Activated CD4-positive, alpha-beta T cell treated with anti-CD3 and anti-CD28 coated beads, Interleukin-2, Interleukin-4, amounts not matched to agents 100 ng/mL and 50 ng/mL, durations not matched to agents 16 hours and 8 hours (primary cell): ENCODE data around the gene PCDH9.

ENCODE experiments used
- DNase-seq: peaks from one replicate; pipeline ENCODE4 v3.0.0-alpha.2; 2020; ENCODE audit warnings: low spot score

Gene PCDH9

DNA sequence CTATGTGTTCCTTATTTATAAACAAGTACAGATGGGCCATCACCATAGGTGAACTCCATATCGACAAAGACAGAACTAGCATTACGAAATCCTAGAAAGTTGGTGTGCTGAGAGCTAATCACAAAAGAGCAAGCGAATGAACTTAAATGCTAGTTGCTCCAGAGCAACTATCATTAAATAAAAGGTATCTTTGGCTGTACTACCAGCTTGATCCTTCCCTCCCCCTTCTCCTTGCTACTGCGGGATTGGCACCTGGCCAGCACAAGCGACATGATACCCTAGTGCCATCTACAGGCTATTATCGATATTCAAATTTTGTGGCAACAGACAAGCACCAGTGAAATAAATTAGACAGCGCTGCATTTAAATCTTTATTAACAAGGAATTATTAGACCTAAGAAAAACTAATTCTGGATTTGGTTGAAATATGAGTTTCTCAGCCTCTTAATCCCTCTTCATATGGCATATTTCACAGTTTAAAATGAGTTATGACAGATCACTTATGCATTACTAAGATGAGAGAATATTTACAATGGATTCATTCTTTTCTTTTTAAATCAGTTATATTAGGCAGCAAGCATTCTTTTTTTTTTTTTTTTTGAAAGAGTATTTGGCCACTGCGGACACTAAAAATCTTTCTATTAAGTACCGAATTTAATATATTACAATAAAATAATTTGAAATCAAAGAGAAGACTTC lies 5.8 kb downstream of the PCDH9 start:
- peak; percentile 55 for DNase-seq

DNA sequence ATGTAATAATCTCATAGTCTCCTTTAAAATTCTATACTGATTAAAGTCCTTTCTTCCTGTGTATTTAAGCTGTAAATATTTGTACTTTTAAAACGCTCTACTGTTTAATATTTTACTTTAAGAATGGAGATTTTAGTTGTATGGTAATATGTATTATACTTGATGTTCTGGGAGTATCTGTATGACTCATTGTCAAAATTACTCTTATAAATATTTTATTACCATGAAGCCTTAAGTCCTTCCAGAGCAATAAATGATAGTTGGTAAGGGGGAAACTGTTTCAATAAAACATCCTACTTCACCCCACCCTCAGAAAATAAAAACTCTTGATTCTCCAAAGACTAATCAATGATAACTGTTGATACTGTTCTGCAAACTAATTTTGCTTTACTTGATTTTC lies 6.4 kb downstream of the PCDH9 start:
- no peak for DNase-seq

DNA sequence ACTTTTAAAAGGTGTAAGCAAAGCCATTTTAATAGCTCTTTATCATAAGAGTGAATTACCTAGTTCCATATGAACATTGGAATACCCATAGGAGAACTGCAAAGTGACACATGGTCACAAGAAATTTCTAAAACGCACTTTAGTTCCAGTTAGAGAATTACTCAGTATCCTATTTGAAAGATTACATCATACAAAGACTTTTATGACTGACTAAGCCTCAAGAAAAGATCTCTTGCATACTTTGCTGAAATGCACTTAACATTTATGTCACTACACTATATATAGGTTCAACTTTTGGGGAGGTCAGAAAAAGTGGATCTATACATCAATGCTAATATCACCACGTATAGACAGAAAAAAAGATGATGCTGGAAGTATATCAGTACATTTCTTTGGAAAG lies 7.1 kb downstream of the PCDH9 start:
- no peak for DNase-seq

DNA sequence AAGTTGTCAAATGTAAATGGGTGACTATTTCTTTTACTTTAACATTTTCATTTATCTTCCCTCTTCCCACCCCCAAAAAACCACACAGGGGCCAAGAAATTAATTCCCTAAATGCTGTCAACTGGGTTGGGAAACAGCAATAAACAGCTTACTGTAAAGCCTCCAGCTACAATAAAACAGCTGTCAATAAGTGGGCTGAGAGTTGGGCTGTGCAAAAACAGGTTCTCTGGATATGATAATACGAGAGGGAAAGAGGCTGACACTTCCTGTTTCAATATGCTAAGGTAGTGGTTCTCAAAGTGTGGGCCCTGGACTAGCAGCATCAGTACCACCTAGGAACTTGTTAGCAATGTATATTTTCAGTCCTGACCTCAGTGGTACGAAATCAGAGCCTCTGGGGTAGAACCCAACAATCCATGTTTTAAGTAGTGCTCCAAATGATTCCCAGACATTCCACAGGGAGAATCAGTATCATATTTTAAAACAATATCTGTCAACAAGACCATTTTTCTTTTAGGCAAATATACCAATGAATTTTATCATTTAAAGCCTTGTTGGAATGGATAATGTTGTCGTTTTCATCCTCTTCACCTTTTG lies 8.4 kb downstream of the PCDH9 start:
- no peak for DNase-seq

DNA sequence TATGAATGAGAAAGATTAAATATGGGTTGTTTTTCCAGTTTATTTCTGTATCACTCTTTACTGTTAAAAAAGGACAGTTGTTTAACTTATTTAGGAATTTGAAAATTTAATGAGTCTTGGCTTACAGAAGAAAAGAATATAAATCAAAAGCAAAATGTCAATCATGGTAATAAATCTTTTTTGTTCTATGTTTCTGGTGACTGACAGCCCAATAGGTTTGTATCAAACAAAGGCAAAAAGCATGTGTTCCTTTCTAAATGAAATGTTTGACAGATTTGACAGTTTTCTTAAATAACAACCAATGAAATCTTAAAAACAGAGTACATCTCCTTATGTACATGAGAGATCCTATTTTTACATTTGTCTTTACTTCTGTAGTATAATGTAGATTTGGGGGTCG lies 11.0 kb downstream of the PCDH9 start:
- DNase-seq, result no peak

DNA sequence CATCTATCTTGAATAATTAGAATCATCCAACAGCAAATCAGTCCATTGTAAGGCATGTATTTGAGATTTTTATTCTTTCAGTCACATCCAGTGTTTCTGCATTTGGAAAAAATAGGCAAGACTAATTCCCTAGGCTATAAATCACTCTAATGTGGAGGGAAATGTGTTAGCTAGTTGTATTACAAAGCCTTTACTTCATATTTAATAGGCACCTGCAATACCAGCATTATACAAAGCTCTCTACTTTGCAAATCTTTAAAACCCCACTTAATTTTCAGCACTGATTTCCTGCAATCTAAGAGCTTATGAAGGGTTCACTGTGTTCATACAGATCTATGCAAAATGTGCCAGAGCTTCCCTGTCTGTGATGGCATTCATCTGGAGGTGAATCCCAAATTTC lies 12.3 kb downstream of the PCDH9 start:
- DNase-seq, result no peak

DNA sequence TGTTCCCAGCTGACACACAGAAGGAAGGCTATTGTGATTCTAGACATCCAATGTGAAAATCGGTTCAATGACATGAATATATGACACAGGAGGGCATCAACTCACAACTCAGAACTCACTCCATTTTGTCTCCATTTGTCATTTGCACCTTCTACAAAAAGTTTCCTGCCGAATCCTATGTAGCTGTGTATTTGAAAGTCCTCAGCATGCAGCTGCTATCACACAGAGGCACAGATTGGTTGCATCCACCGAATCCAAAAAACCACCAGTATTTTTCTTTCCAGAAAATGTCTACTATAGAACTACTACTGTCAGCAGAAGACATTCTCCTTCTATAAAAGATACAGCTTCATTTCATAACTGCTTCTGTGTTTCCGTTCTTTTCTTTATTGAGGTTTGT lies 13.3 kb downstream of the PCDH9 start:
- DNase-seq, result no peak

DNA sequence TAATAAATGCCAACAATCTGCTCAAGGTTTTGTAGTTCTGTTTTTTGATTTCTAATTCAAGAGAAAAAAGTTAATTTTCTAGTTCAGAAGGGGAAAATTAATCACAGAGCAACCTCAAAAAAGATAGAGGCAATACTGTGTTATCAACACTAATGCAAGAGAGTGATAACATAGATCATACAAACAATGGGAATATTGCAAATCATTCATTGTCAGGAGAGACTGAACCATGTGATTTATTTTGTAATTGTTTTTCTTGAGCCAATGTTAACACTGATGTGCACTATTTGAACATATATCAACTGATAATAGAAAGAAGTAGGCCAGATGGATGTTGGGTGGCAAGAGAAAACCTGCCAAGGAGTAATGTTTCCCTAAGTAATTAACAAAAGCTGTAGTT lies 19.9 kb downstream of the PCDH9 start:
- DNase-seq, result no peak

DNA sequence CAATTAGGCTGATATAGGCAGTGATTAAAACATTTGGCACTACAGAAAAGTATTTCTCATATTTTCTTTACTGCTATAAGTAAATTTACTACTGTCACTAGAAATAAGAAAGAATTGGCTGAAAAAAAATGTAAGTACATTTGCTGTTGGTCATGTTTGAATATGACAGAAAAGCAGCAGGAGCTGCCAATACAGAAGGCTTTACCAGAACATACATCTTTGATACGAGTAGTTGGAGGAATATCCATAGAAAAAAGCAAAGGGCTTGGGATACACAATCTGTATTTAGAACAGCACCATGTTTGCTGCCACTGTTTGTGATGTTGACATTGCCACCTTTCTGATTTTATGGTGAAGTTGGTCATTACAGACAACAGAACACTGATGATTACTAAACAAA lies 21.6 kb downstream of the PCDH9 start:
- DNase-seq, result no peak

DNA sequence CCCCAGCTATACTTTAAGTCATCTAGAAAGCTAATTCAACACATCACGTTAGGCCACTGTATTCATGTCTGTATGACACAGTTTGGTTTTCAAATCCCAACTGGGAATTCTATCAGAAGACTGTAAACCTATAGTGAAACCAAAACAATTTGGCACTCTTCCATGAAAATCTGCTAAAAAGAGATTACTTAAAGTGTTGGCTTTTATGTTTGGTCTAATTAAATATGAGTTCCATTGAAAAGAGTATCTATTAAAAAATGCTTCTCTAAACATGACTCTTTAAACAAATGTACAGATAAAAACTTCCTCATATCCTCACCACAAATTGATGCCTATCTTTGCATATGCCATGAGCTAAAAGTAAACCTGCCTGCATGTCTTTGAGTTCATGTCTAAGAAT lies 25.4 kb downstream of the PCDH9 start:
- no peak for DNase-seq

DNA sequence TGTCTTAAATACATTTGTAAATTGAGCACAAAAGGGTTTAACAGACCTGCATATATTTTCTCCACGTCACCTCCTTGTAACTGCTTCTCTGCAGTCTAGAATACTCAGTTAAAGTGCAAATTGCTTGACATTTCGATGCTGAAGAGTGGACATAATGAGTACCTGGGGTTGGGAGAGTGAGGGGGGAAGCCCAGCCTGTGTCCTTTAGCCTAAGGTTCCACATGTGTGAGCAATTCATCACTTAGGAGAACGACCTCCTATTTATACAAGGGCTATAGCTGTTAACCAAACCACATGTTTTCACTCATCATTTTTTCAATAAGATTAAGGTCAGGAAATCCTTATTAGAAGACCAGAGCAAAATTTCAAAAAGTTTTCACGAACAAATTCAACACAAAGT lies 29.5 kb downstream of the PCDH9 start:
- no peak for DNase-seq

DNA sequence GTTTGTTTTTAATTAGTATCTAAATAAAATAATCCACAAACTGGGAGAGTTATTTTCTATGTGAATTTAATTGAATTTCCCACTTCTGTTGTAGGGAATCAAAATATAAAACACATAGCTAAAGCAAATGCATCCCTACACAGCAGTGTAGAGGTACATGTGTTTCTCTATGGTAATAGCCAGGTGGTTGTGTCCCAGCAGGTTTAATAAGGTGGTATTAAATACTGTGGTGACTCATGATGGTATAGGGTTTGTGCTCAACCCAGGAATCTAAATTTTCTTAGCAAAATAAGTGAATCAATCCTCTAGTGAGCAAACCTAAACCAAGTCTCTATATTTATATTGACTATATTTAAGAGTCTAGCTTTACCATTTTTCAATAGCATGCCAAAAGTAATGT lies 30.0 kb downstream of the PCDH9 start:
- no peak for DNase-seq

DNA sequence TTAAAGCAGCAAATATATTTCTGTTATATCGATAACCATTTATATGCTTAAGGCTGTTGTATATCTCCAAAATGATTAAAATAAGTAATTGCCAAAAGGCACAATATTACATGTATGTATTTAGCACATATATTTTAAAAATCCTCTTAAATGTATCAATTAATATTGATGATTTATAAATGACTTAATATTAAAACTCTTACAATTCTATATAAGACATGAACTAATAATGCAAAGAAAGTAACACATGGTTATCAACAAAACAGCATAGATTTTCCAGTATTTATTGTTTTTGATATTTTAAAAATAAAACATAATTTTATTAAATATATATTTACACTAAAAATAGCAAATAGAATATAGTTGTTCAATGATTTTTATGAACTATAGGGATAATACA lies 32.4 kb downstream of the PCDH9 start:
- no peak for DNase-seq

DNA sequence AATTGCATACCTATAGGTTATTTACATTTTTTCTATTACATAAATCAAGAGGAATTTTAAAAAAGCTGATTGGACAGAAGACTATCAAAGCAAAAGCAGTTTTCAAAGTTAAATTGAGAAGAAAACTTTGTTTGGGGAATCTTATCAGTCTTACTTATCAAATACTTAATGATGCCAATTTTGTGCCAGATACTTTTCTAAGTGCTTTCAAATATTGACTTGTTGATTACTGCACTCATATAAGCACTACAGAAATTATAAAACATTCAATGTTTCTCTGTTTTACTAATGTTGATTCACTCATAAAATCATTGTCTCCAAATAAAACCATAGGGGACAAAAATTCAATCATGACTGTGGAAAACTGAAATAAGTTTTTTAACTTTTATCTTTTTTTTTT lies 36.2 kb downstream of the PCDH9 start:
- no peak for DNase-seq

DNA sequence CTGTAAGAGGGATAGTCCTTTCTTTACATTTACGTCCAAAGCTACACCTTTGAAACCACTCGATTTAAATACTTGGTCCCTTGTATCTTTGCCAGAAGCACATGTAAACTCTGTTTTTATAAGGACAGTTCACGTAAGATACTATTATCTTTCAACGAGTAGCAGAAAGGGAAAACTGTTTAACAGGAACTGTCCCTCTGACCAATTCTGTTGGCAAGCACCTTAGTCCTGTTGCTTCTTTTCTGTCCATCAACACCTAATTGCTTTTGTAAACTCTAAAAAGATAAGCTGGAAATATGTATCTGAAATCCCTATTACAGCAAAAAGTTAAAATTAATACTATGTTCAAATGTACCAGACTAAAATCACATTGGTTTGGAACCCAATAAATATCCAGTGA lies 37.4 kb downstream of the PCDH9 start:
- no peak for DNase-seq

DNA sequence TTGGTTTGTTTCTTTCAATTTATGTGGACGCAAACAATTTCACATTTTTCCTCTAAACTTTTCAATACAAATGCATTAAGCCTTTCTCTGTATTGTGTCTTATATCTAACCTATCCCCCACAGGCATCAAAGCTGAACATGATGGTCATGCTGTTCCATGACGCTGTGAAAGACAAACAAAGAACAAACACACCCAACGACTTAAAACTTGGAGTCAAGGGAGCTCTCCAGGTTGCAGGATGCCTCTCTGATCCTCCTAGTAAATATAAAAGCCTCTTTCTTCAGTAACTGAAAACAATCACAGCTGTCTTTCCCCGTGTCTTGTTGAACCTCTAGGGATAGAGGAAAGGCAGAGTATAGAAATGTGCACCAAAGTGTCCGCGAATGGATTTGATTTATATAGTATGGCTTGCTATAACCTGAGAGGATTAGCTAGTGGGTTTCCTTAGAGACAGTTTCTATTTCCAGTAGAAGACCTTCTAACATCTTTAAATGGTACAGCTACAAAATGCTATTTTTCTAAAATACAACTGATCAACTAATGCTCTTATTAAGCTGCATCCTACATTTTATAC lies 43.1 kb downstream of the PCDH9 start:
- DNase-seq, result no peak

DNA sequence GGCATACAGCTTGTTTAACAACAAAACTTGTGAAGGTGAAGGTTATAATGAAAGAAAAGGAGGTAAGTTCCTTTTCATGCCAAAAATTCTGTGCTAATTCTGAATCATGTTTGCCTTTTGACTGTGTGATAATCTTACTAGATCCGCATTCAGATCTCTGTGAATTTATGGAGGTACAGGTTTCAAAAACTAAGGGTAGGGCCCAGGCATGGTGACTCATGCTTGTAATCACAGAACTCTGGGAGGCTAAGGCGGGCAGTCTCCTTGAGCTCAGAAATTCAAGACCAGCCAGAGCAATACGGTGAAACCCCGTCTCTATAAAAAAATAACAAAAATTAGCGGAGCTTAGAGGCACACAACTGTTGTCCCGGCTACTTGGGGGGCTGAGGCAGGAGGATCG lies 45.9 kb downstream of the PCDH9 start:
- DNase-seq, result no peak

DNA sequence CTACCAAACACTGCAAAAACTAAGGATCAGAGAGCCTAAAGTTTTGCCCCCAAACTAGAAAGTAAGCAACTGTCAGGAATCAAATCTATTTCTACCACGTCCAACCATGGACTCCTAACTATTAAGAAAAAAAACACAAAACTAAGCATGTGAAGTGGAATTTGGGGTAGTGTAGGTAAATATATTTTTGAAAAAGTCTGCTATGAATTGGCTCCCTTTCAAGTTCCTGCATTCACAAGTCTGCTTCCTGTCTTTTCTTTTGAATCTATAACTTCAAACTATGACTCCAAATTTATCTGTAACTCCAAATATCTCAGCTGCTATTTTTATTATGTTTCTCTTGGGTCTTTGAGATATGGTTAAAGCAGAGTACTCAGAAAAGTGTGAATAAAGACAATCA lies 47.0 kb downstream of the PCDH9 start:
- no peak for DNase-seq

DNA sequence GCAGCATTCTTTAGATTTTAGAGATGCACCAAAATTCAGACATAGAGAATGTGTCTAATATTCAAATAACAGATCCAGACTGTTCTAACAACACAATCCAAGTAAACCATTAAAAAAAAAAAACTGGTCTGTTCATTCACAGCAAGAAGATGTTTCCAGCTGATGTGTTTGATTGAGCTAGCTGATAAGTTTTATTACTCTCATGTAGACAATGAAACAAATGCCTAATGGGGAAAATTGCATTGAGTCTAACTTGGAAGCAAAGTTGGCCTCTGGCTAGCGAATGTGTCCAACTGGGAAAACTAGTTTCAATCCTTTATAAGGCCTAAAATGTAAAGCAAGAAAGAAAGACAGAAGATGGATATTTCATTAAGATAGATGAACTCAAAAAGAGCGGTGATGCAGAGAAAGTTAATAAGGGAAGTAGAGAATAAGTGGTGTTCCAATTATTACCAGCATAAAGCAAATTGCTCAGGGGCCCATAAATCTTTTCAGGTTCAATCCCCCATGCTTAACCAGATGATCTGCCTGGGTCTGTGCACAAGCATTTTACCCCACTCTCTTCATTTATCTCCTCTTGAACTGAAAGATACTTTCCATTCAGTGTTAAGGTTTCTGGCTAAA lies 54.2 kb downstream of the PCDH9 start:
- no peak for DNase-seq

DNA sequence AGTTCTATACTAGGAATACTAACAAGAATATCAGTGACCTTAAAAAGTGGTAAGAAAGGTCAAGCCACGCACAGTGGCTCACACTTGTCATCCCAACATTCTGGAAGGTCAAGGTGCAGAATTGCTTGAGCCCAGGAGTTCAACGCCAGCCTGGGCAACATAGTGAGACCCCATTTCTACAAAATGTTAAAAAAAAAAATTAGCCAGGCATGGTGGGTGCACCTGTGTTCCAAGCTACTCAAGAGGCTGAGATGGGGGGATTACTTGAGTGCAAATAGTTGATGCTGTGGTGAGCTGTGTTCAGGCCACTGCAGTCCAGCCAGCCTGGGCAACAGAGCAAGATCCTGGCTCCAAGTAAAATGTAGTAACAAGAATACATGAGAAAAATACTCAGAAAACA lies 61.8 kb downstream of the PCDH9 start:
- no peak for DNase-seq

DNA sequence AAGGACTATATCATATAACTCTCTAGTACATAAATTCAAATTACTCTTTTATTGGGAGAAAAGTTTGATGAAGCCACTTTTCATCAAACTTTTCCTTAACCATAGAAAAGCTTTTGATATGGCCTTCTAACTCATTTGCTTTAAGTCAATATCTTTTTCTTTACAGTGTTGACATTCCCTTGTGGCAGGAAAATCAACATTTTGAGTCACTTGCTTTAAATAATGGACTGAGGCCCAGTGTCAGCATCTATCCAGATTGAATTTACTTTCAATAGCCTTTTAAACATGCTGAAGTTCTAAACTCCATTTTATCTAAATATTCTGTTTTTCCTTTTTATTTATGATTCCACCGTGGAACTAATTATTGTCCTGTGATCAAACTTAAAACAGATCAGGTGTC lies 62.7 kb downstream of the PCDH9 start:
- no peak for DNase-seq

DNA sequence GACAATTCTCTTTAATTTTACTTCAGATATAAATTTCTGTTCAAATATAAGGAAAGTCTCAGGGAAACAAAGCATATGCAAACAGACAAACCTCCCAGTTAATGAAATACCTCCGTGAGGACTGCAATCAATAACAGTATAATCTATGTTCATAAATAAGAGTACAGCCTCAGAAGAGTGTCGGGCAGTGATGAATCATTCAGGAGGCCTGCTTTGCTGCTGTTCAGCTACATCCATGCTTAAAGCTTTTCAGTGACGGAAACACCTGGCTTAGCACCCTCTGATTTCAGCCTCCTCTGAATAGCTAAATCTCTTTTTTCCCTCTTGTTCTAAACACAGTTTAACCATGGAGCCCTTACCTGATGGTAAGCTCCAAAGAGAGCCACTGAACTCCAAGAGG lies 69.0 kb downstream of the PCDH9 start:
- DNase-seq, result no peak

DNA sequence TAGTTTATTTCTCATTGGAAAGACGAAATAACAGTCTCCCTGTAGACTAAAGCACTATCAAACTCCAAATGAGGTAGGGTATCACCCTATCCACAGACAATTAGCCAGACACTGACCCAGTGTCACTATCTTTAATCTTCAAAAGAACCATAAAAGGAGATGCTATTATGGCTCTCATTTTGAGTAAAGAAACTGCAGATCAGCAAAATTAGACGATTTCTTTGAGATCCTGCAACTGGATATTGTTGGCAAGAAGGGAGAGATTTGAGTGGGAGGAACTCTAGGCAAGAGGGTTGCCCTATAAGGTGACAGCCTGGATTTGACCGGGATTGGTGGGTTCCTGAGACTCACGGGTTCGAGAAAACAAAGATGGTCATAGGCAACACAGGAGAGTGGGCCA lies 71.2 kb downstream of the PCDH9 start:
- no peak for DNase-seq

DNA sequence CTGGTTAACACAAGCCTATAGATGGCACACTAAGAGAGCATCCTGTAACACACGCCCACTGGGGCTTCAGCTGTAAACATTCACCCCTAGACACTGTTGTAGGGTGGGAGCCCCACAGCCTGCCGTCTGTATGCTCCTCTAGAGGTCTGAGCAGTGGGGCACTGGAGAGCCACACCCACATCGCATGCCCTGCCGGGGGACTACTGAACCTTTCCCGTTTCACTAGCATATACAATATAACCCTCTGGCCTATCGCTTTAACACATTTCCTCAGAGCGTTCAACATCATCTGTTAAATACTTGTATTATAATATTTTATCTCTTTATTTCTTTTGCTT lies 73.4 kb downstream of the PCDH9 start:
- no peak for DNase-seq
